H9 (cell line): Measurements from ENCODE around the gene OR2A7. TPM values are rescaled to one million over a fixed set of nuclear protein-coding genes. Genes with fewer than 3 reads are reported as not detected.
"Not testable (repeated sequence)": the region's sequence is repeated elsewhere in the genome, so short reads cannot be mapped to it uniquely, and the experiment has no call there.

Source experiments
- DNase-seq: peaks from one replicate; pipeline ENCODE4 v3.0.0-alpha.2; 2017
- H2AFZ ChIP-seq: one replicate; pipeline ENCODE4 v1.6.1; 2013; ENCODE audit warnings: mild to moderate bottlenecking, low read length, control low read depth, moderate library complexity
- H2AK5ac ChIP-seq: 2 replicates; pipeline ENCODE4 v1.6.1; 2013; ENCODE audit warnings: low read length, control low read depth, mixed read lengths; ENCODE audit not compliant: insufficient read length
- H2BK120ac ChIP-seq: one replicate; pipeline ENCODE4 v1.6.1; 2013; ENCODE audit warnings: low read depth, mild to moderate bottlenecking, low read length, control low read depth, inconsistent platforms; ENCODE audit not compliant: poor library complexity, severe bottlenecking
- H2BK12ac ChIP-seq: 2 replicates; pipeline ENCODE4 v1.6.1; 2013; ENCODE audit warnings: low read length, control low read depth, mixed read lengths, low read depth; ENCODE audit not compliant: insufficient read length
- H2BK15ac ChIP-seq: 2 replicates; pipeline ENCODE4 v1.6.1; 2013; ENCODE audit warnings: low read depth, low read length, control low read depth
- H2BK20ac ChIP-seq: one replicate; pipeline ENCODE4 v1.6.1; 2013; ENCODE audit warnings: low read depth, mild to moderate bottlenecking, low read length, control low read depth, inconsistent platforms; ENCODE audit not compliant: poor library complexity, severe bottlenecking
- H2BK5ac ChIP-seq: 2 replicates; pipeline ENCODE4 v1.6.1; 2013; ENCODE audit warnings: low read length, control low read depth, mixed read lengths; ENCODE audit not compliant: insufficient read length
- H3K14ac ChIP-seq: 2 replicates; pipeline ENCODE4 v1.6.1; 2013; ENCODE audit warnings: low read length, control low read depth; ENCODE audit not compliant: insufficient read depth
- H3K18ac ChIP-seq: 2 replicates; pipeline ENCODE4 v1.6.1; 2013; ENCODE audit warnings: low read depth, mild to moderate bottlenecking, mixed read lengths, low read length, control low read depth; ENCODE audit not compliant: insufficient read length
- H3K23ac ChIP-seq: 2 replicates; pipeline ENCODE4 v1.6.1; 2013; ENCODE audit warnings: low read length, control low read depth, mixed read lengths, low read depth; ENCODE audit not compliant: insufficient read length
- H3K23me2 ChIP-seq: 2 replicates; pipeline ENCODE4 v1.6.1; 2013; ENCODE audit warnings: low read depth, mild to moderate bottlenecking, mixed read lengths, low read length, control low read depth; ENCODE audit not compliant: insufficient read length, poor library complexity, severe bottlenecking
- H3K27ac ChIP-seq: 2 replicates; pipeline ENCODE4 v1.5.1; 2013; ENCODE audit warnings: low read length, control low read depth, mixed read lengths, low read depth; ENCODE audit not compliant: insufficient read length
- H3K27me3 ChIP-seq: 2 replicates; pipeline ENCODE4 v1.6.1; 2013; ENCODE audit warnings: low read length, control low read depth, inconsistent platforms; ENCODE audit not compliant: insufficient read depth
- H3K4ac ChIP-seq: 2 replicates; pipeline ENCODE4 v1.6.1; 2013; ENCODE audit warnings: low read depth, mild to moderate bottlenecking, control low read depth, inconsistent platforms, low read length, moderate library complexity
- H3K4me1 ChIP-seq: 2 replicates; pipeline ENCODE4 v1.6.1; 2013; ENCODE audit warnings: low read length, control low read depth, inconsistent platforms; ENCODE audit not compliant: insufficient read depth
- H3K4me2 ChIP-seq: 2 replicates; pipeline ENCODE4 v1.6.1; 2013; ENCODE audit warnings: low read length, control low read depth, mixed read lengths; ENCODE audit not compliant: insufficient read length, insufficient read depth
- H3K56ac ChIP-seq: 2 replicates; pipeline ENCODE4 v1.6.1; 2013; ENCODE audit warnings: low read depth, mild to moderate bottlenecking, mixed read lengths, low read length, control low read depth; ENCODE audit not compliant: insufficient read length
- H3K79me1 ChIP-seq: 2 replicates; pipeline ENCODE4 v1.6.1; 2013; ENCODE audit warnings: low read depth, mild to moderate bottlenecking, moderate library complexity, low read length, control low read depth, inconsistent platforms; ENCODE audit not compliant: insufficient read depth, poor library complexity, severe bottlenecking
- H3K79me2 ChIP-seq: 2 replicates; pipeline ENCODE4 v1.6.1; 2013; ENCODE audit warnings: low read length, control low read depth, inconsistent platforms; ENCODE audit not compliant: insufficient read depth
- H3K9ac ChIP-seq: 2 replicates; pipeline ENCODE4 v1.6.1; 2013; ENCODE audit warnings: low read length, control low read depth, mixed read lengths; ENCODE audit not compliant: insufficient read length; ENCODE audit errors: extremely low read depth
- H3K9me3 ChIP-seq: one replicate; pipeline ENCODE4 v1.6.1; 2013; ENCODE audit warnings: low read depth, low read length, inconsistent platforms; ENCODE audit not compliant: control insufficient read depth
- H3T11ph ChIP-seq: one replicate; pipeline ENCODE4 v1.6.1; 2013; ENCODE audit warnings: mild to moderate bottlenecking, low read length, control low read depth, inconsistent platforms
- H4K20me1 ChIP-seq: one replicate; pipeline ENCODE4 v1.6.1; 2013; ENCODE audit not compliant: control insufficient read depth, insufficient read length, insufficient read depth
- H4K5ac ChIP-seq: 2 replicates; pipeline ENCODE4 v1.6.1; 2013; ENCODE audit warnings: low read depth, mild to moderate bottlenecking, mixed read lengths, low read length, control low read depth; ENCODE audit not compliant: insufficient read length
- H4K8ac ChIP-seq: replicated peaks from 2 replicates; pipeline ENCODE4 v1.6.1; 2013; ENCODE audit warnings: low read length, control low read depth, mixed read lengths, low read depth; ENCODE audit not compliant: insufficient read length
- H4K91ac ChIP-seq: 2 replicates; pipeline ENCODE4 v1.6.1; 2013; ENCODE audit warnings: low read depth, mild to moderate bottlenecking, moderate library complexity, mixed read lengths, low read length, control low read depth; ENCODE audit not compliant: insufficient read length
- H3K27ac Mint-ChIP-seq, 3 experiments: 2 replicates in 2 of 3; 3 replicates in 1 of 3; pipeline ENCODE4 v1.8.0; 2020 to 2021; ENCODE audit warnings: mixed read lengths in 3 of 3, mild to moderate bottlenecking in 1 of 3, moderate library complexity in 1 of 3
- H3K27me3 Mint-ChIP-seq: 2 replicates; pipeline ENCODE4 v1.8.0; 2021; ENCODE audit warnings: low read depth, mild to moderate bottlenecking, moderate library complexity, mixed read lengths
- H3K36me3 Mint-ChIP-seq, 3 experiments: 2 replicates in 2 of 3; 3 replicates in 1 of 3; pipeline ENCODE4 v1.8.0; 2020 to 2021; ENCODE audit warnings: low read depth in 3 of 3, mixed read lengths in 3 of 3; ENCODE audit not compliant: insufficient read depth in 1 of 3
- H3K4me1 Mint-ChIP-seq, 2 experiments: 2 replicates each; pipeline ENCODE4 v1.8.0; 2020; ENCODE audit warnings: mixed read lengths in 2 of 2
- H3K4me3 Mint-ChIP-seq, 2 experiments: 2 replicates in 1 of 2; 3 replicates in 1 of 2; pipeline ENCODE4 v1.8.0; 2020 to 2021; ENCODE audit warnings: mild to moderate bottlenecking in 2 of 2, mixed read lengths in 2 of 2, moderate library complexity in 1 of 2
- H3K9me3 Mint-ChIP-seq, 2 experiments: 2 replicates in 1 of 2; 3 replicates in 1 of 2; pipeline ENCODE4 v1.8.0; 2020; ENCODE audit warnings: mild to moderate bottlenecking in 2 of 2, mixed read lengths in 2 of 2, moderate library complexity in 1 of 2
- WGBS: extraction: QIAGEN DNeasy Blood & Tissue Kit; methylation state at CpG from one replicate; pipeline ENCODE4 v1.1.7; 2013; ENCODE audit warnings: missing lambda C conversion rate, low lambda C conversion rate, mixed read lengths; ENCODE audit not compliant: insufficient read length; ENCODE audit errors: extremely low coverage; 5-methylcytosine and 5-hydroxymethylcytosine counted together
- total RNA-seq: library from RNA; stranded (reverse); gene quantifications from 2 replicates; pipeline ENCODE4 v1.2.1, GENCODE V29; 2021

OR2A7 gene
- total RNA-seq, 1 experiment from 2014 or later, result 2.5 TPM

GRCh38 chr7:144226866-144227265 lies 37.7 kb downstream of the OR2A7 start:
- H4K20me1 ChIP-seq, H3K9me3 Mint-ChIP-seq, H3K23me2 ChIP-seq, H3K9me3 ChIP-seq, H3K27me3 ChIP-seq, H2BK120ac ChIP-seq, DNase-seq, H3K23ac ChIP-seq, H2BK5ac ChIP-seq, H2BK15ac ChIP-seq, H3T11ph ChIP-seq, H3K27ac Mint-ChIP-seq, H3K18ac ChIP-seq, H2BK20ac ChIP-seq, H3K14ac ChIP-seq, H3K56ac ChIP-seq, H3K27ac ChIP-seq, H3K4me1 Mint-ChIP-seq, H3K4me1 ChIP-seq, H4K8ac ChIP-seq, H3K79me1 ChIP-seq, H3K9ac ChIP-seq, H3K36me3 Mint-ChIP-seq, H2AFZ ChIP-seq, H3K79me2 ChIP-seq, H2AK5ac ChIP-seq, H2BK12ac ChIP-seq, H4K5ac ChIP-seq, H3K4me3 Mint-ChIP-seq, H4K91ac ChIP-seq, H3K4ac ChIP-seq, H3K27me3 Mint-ChIP-seq, H3K4me2 ChIP-seq: not testable (repeated sequence)
- WGBS, result no CpG with 5 or more reads among the region's 4 CpGs

GRCh38 chr7:144223675-144224074 lies 40.9 kb downstream of the OR2A7 start:
- H3K4ac ChIP-seq, H4K8ac ChIP-seq, H4K5ac ChIP-seq, DNase-seq, H2AFZ ChIP-seq, H3K9me3 ChIP-seq, H2AK5ac ChIP-seq, H3K79me2 ChIP-seq, H3K36me3 Mint-ChIP-seq, H4K91ac ChIP-seq, H3K23me2 ChIP-seq, H3K4me1 Mint-ChIP-seq, H3K4me2 ChIP-seq, H3K4me3 Mint-ChIP-seq, H2BK120ac ChIP-seq, H4K20me1 ChIP-seq, H3K79me1 ChIP-seq, H3K27ac Mint-ChIP-seq, H3K23ac ChIP-seq, H2BK12ac ChIP-seq, H3K9me3 Mint-ChIP-seq, H2BK15ac ChIP-seq, H2BK5ac ChIP-seq, H3T11ph ChIP-seq, H2BK20ac ChIP-seq, H3K9ac ChIP-seq, H3K18ac ChIP-seq, H3K27ac ChIP-seq, H3K27me3 Mint-ChIP-seq, H3K14ac ChIP-seq, H3K4me1 ChIP-seq, H3K27me3 ChIP-seq, H3K56ac ChIP-seq: not testable (repeated sequence)

GRCh38 chr7:144220531-144220930 lies 44.1 kb downstream of the OR2A7 start:
- H3K18ac ChIP-seq, H3K23me2 ChIP-seq, H3K79me1 ChIP-seq, H2BK20ac ChIP-seq, H3K14ac ChIP-seq, H3K27me3 Mint-ChIP-seq, H2AK5ac ChIP-seq, H2BK120ac ChIP-seq, H2AFZ ChIP-seq, H4K91ac ChIP-seq, H3K9ac ChIP-seq, H3T11ph ChIP-seq, H3K4ac ChIP-seq, H3K27me3 ChIP-seq, H3K4me3 Mint-ChIP-seq, H2BK12ac ChIP-seq, DNase-seq, H3K4me1 ChIP-seq, H3K79me2 ChIP-seq, H2BK5ac ChIP-seq, H2BK15ac ChIP-seq, H3K36me3 Mint-ChIP-seq, H3K27ac ChIP-seq, H3K4me1 Mint-ChIP-seq, H3K9me3 Mint-ChIP-seq, H3K9me3 ChIP-seq, H4K5ac ChIP-seq, H3K27ac Mint-ChIP-seq, H3K4me2 ChIP-seq, H3K56ac ChIP-seq, H3K23ac ChIP-seq, H4K20me1 ChIP-seq, H4K8ac ChIP-seq: not testable (repeated sequence)
